PFSK-1 (cell line): ENCODE data around the gene TEX44.

Experiments used
- FOXP2 ChIP-seq: optimal IDR thresholded peaks from 2 replicates; pipeline ENCODE3; 2011; ENCODE audit warnings: borderline replicate concordance, control low read depth, inconsistent platforms; ENCODE audit not compliant: insufficient read depth; ENCODE audit errors: extremely low read length, extremely low read depth
- POLR2AphosphoS5 ChIP-seq: IDR thresholded peaks from 2 replicates; pipeline ENCODE4 v1.6.1; 2012; ENCODE audit warnings: low read depth, mild to moderate bottlenecking, control low read depth, low read length, moderate library complexity
- SIN3A ChIP-seq: IDR thresholded peaks from 2 replicates; pipeline ENCODE4 v1.6.1; 2012; ENCODE audit warnings: mild to moderate bottlenecking, low read length, moderate library complexity, borderline replicate concordance; ENCODE audit not compliant: insufficient read depth
- TAF1 ChIP-seq: IDR thresholded peaks from 2 replicates; pipeline ENCODE4 v1.6.1; 2012; ENCODE audit warnings: low read length, control low read depth, borderline replicate concordance; ENCODE audit not compliant: insufficient read depth
- TF ChIP-seq, protein P1 (sequence below), 2 experiments: IDR thresholded peaks; 2 replicates each; pipeline versions ENCODE4 v1.6.1 to v1.8.0; 2011 to 2012; ENCODE audit warnings: low read depth in 2 of 2, low read length in 2 of 2, control low read depth in 1 of 2, inconsistent platforms in 1 of 2, mild to moderate bottlenecking in 1 of 2, moderate library complexity in 1 of 2; ENCODE audit not compliant: insufficient read depth in 1 of 2

TEX44 gene

DNA sequence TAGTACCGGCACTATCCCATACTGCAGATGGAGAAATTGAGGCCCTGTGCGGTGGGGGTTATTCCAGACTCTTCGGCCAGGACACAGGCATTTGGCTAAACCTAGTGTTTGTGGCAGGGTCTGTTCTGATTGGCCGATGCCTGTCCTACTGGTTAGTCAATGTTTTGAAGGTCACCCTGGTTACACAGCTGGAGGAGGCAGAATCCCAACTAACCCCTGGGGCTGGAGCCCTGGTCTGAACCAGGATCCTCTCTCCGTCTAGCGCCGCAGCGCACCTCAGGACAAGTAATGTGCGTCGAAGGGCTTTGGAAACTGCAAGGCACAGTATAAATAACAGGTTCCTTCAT, 19.4 kb downstream of the TEX44 start:
- no peak for TF ChIP-seq FOXP2
- no peak for TF ChIP-seq POLR2AphosphoS5
- no peak for TF ChIP-seq TAF1
- TF ChIP-seq SIN3A: no peak
- TF ChIP-seq, protein P1, sequence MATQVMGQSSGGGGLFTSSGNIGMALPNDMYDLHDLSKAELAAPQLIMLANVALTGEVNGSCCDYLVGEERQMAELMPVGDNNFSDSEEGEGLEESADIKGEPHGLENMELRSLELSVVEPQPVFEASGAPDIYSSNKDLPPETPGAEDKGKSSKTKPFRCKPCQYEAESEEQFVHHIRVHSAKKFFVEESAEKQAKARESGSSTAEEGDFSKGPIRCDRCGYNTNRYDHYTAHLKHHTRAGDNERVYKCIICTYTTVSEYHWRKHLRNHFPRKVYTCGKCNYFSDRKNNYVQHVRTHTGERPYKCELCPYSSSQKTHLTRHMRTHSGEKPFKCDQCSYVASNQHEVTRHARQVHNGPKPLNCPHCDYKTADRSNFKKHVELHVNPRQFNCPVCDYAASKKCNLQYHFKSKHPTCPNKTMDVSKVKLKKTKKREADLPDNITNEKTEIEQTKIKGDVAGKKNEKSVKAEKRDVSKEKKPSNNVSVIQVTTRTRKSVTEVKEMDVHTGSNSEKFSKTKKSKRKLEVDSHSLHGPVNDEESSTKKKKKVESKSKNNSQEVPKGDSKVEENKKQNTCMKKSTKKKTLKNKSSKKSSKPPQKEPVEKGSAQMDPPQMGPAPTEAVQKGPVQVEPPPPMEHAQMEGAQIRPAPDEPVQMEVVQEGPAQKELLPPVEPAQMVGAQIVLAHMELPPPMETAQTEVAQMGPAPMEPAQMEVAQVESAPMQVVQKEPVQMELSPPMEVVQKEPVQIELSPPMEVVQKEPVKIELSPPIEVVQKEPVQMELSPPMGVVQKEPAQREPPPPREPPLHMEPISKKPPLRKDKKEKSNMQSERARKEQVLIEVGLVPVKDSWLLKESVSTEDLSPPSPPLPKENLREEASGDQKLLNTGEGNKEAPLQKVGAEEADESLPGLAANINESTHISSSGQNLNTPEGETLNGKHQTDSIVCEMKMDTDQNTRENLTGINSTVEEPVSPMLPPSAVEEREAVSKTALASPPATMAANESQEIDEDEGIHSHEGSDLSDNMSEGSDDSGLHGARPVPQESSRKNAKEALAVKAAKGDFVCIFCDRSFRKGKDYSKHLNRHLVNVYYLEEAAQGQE (IDR thresholded peaks at IDR 0.05; ENCODE audit: insufficient read depth in 1 of 2, low read depth in 2 of 2, low read length in 2 of 2): no peak

DNA sequence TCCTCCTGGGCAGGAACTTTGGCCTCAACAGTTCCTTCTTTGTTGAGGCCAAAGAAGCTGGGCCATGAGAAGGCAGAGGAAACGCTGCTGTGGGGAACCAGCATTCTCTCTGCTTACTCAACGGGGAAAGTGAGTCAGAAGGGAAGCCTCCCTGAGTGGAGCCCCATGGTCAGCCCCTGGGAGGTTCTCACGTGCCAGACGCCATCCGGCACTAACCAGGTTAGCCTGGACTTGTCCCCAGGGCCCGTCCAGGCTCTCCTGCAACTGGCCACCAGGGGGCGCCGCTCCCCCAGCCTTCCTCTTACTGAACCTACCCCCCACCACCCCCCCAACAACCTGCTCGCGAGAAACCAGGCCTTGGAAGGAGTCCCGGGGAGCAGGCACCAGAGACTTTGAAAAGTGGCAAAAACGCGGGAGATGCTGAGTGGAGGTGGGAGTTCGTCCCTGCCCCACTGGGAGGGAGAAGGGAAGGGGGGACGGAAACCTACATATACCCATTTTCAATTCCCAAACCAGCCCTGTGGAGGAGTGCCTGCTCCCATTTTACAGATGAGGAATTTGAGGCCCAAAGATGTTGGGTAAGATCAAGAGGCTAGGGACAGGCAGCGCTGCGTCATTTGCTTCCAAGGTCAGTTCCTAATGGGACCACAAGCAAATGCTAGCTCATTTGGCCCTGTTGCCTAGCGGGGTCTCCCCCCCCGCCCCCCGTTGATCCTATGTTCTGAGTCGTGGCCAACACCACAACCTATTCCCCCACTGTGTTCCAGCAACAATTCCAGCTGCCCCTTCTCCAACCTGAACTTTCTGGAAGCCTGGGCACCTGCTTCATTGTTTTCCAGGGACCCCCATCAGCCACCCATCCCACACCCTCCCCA, 20.0 kb downstream of the TEX44 start:
- TF ChIP-seq TAF1 (no peak), SIN3A (no peak), POLR2AphosphoS5 (no peak), FOXP2 (no peak)
- TF ChIP-seq, protein P1 (IDR thresholded peaks at IDR 0.05; ENCODE audit: insufficient read depth in 1 of 2, low read depth in 2 of 2, low read length in 2 of 2): no peak

GRCh38 chr2:231613331-231613662, 20.6 kb downstream of the TEX44 start:
- TF ChIP-seq SIN3A (no peak), POLR2AphosphoS5 (no peak), TAF1 (no peak), FOXP2 (no peak)
- TF ChIP-seq, protein P1 (IDR thresholded peaks at IDR 0.05; ENCODE audit: insufficient read depth in 1 of 2, low read depth in 2 of 2, low read length in 2 of 2): no peak

DNA sequence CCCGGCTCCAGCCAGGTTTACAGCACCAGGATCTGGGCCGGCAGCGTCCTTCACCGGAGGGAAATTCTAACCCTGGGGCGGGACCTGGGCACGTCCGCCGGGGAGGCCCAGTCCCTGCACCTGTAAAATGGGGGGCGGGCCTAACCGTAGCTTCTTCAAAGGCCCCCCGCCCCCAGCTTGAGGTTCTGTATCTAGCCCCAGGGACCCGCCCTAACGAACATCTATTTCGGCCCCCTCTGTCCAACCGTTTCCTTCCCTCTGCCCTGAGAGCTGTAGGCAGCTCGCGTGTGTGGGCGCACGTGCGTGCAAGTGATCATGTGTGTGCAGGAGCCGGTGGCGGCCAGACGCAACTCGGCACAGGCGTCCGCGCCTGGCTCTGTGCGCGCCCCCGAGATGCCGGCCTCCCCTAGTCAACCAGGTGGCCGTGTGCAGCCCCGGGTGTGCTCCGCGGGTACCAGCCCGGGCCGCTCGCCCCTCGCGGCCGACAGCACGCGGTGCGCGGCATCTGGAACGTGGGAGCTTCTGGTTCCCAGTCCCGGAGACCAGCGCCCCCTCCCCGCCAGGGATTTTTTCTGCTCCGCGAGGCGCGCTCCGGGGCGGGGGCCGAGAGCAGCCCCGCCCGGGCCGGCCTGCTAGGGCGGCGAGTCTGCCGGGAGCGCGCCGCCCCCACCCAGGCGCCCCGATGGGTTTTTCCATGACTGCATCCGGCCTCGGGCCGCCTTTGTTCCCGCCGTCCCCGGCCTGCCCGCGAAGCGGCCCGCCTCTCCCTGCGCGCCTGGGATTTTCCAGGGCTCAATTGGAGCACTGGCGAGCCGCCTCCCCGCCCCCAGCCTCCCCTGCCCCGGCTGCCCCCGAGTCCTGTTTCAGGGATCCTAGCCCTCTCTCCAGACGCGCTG, 21.2 kb downstream of the TEX44 start:
- TF ChIP-seq SIN3A: no peak
- no peak for TF ChIP-seq FOXP2
- no peak for TF ChIP-seq POLR2AphosphoS5
- TF ChIP-seq TAF1: no peak
- TF ChIP-seq, protein P1 (IDR thresholded peaks at IDR 0.05; ENCODE audit: insufficient read depth in 1 of 2, low read depth in 2 of 2, low read length in 2 of 2): no peak
